K562 (cell line): ENCODE results near the gene KLHL18. TPM values are rescaled to one million over a fixed set of nuclear protein-coding genes. Genes with fewer than 3 reads are reported as not detected.

Source experiments
- ATAC-seq: fragments of 200-7000 bp; cut with Tn5 transposase; 3 replicates; pipeline ENCODE4 v1.9.1; 2020; ENCODE audit warnings: moderate library complexity
- BruUV-seq: library from RNA; stranded (reverse); fragments of 400-500 nt; replicated peaks from 2 replicates; lab custom pipeline; 2021; lab: Mats Ljungman, UMichigan
- CTCF ChIA-PET: fragments of 300-600 bp; formaldehyde crosslinking; extraction: SDS; loops from one replicate; lab custom pipeline; 2021; ENCODE audit warnings: low intra/inter-chr PET ratio; lab: Yijun Ruan, JAX
- POLR2A ChIA-PET: fragments of 300-600, 350-650 bp; sonication (Branson Sonifier 250); formaldehyde crosslinking; extraction: SDS; loops from one replicate; lab custom pipeline; 2021; ENCODE audit warnings: antibody characterized with exemption, inconsistent platforms; lab: Yijun Ruan, JAX
- DNase-seq, 4 experiments: peaks; one replicate each; pipeline versions ENCODE4 v3.0.0 to v3.0.0-alpha.2; 2011 to 2018; ENCODE audit warnings: low spot score in 3 of 4, mixed read lengths in 3 of 4; ENCODE audit errors: extremely low read depth in 1 of 4
- FAIRE-seq: peaks from 2 replicates; lab custom pipeline; 2011; peaks lifted over from hg19 to GRCh38; lab: Jason Lieb, UNC
- H2AFZ ChIP-seq: 2 replicates; pipeline ENCODE4 v1.6.0; 2011; ENCODE audit warnings: low read depth, low read length, control low read depth, inconsistent platforms
- H3K27ac ChIP-seq: fragments of 200-600 bp; 3 replicates; pipeline ENCODE4 v1.8.0; 2011; ENCODE audit warnings: low read depth, mild to moderate bottlenecking, control low read depth, inconsistent platforms, low read length, moderate library complexity, mixed read lengths; ENCODE audit errors: extremely low read depth
- H3K27me3 ChIP-seq, 2 experiments: fragments of 300-600 bp in 1 of 2; 2 replicates in 1 of 2; 3 replicates in 1 of 2; pipeline versions ENCODE4 v1.6.0 to v1.8.0; 2011; ENCODE audit warnings: inconsistent platforms in 2 of 2, low read length in 2 of 2, mild to moderate bottlenecking in 1 of 2, mixed read lengths in 1 of 2, moderate library complexity in 1 of 2; ENCODE audit not compliant: control insufficient read depth in 2 of 2, insufficient read depth in 2 of 2
- H3K36me3 ChIP-seq: fragments of 300-600 bp; 3 replicates; pipeline ENCODE4 v1.8.0; 2011; ENCODE audit warnings: mild to moderate bottlenecking, low read length, inconsistent platforms; ENCODE audit not compliant: control insufficient read depth, insufficient read depth
- H3K4me1 ChIP-seq, 2 experiments: fragments of 200-600 bp in 1 of 2; replicated peaks in 1 of 2; 2 replicates in 1 of 2; 3 replicates in 1 of 2; pipeline versions ENCODE4 v1.5.1 to v1.8.0; 2011; ENCODE audit warnings: inconsistent platforms in 2 of 2, low read length in 2 of 2, mild to moderate bottlenecking in 1 of 2, mixed read lengths in 1 of 2, moderate library complexity in 1 of 2; ENCODE audit not compliant: control insufficient read depth in 2 of 2, insufficient read depth in 2 of 2
- H3K4me2 ChIP-seq: 2 replicates; pipeline ENCODE4 v1.6.1; 2011; ENCODE audit warnings: low read length, control low read depth, inconsistent platforms, mixed read lengths; ENCODE audit not compliant: insufficient read depth
- H3K4me3 ChIP-seq: fragments of 200-600 bp; sonication (generic), shearing (Covaris generic); 2 replicates; pipeline ENCODE4 v1.5.1; 2016; ENCODE audit warnings: control low read depth, inconsistent platforms
- H3K79me2 ChIP-seq: fragments of 200-600 bp; 3 replicates; pipeline ENCODE4 v1.8.0; 2011; ENCODE audit warnings: low read length, inconsistent platforms; ENCODE audit not compliant: control insufficient read depth, insufficient read depth
- H3K9ac ChIP-seq, 2 experiments: 2 replicates each; pipeline versions ENCODE4 v1.6.0 to v1.6.1; 2011; ENCODE audit warnings: low read depth in 2 of 2, low read length in 2 of 2, control low read depth in 1 of 2, inconsistent platforms in 1 of 2, mild to moderate bottlenecking in 1 of 2, mixed read lengths in 1 of 2; ENCODE audit not compliant: insufficient read depth in 1 of 2
- H3K9me1 ChIP-seq: one replicate; pipeline ENCODE4 v1.6.0; 2011; ENCODE audit warnings: inconsistent platforms, mild to moderate bottlenecking, low read length, moderate library complexity; ENCODE audit not compliant: control insufficient read depth, insufficient read depth
- H3K9me3 ChIP-seq: replicated peaks from 2 replicates; pipeline ENCODE4 v1.5.1; 2011; ENCODE audit warnings: low read depth, low read length, inconsistent platforms; ENCODE audit not compliant: control insufficient read depth, insufficient read depth
- H4K20me1 ChIP-seq: replicated peaks from 2 replicates; pipeline ENCODE4 v1.6.1; 2011; ENCODE audit warnings: low read length, inconsistent platforms, mixed read lengths; ENCODE audit not compliant: control insufficient read depth, insufficient read depth
- ARID2 ChIP-seq: fragments of 450-650 bp; IDR thresholded peaks from 2 replicates; pipeline ENCODE4 v1.6.1; 2017; ENCODE audit warnings: antibody characterized with exemption, mild to moderate bottlenecking
- CXXC5 ChIP-seq: fragments of 250-450 bp; sonication (Bioruptor Pico); IDR thresholded peaks from 2 replicates; pipeline ENCODE4 v1.8.0; 2022; ENCODE audit warnings: inconsistent platforms, mild to moderate bottlenecking, moderate library complexity
- NELFE ChIP-seq: IDR thresholded peaks from 2 replicates; pipeline ENCODE4 v1.6.1; 2011; ENCODE audit warnings: mild to moderate bottlenecking; ENCODE audit not compliant: insufficient read depth, insufficient read length
- SPI1 ChIP-seq: IDR thresholded peaks from 2 replicates; pipeline ENCODE4 v1.6.1; 2011; ENCODE audit warnings: low read depth, low read length, control low read depth, borderline replicate concordance
- SRSF9 ChIP-seq: fragments of 200-400 bp; formaldehyde crosslinking; IDR thresholded peaks from 2 replicates; pipeline ENCODE4 v1.6.1; 2017; ENCODE audit warnings: low read depth, low read length, borderline replicate concordance
- WGBS: fragments of 100-300 bp; shearing (Covaris generic); methylation state at CpG from one replicate; pipeline ENCODE4 v1.1.6; 2016; ENCODE audit warnings: low coverage, mixed read lengths; ENCODE audit not compliant: insufficient coverage; ENCODE audit errors: missing lambda C conversion rate; 5-methylcytosine and 5-hydroxymethylcytosine counted together
- in situ Hi-C: fragments of 300-500 bp; cut with MboI; formaldehyde crosslinking; loops from 4 replicates; pipeline ENCODE4 v1.15.0; 2018; ENCODE audit warnings: inconsistent platforms, mixed read lengths
- intact Hi-C: fragments of 100-400 bp; cut with micrococcal nuclease; formaldehyde crosslinking; loops from 2 replicates; pipeline ENCODE4 v1.14.2; 2022
- polyA plus RNA-seq, 8 experiments: library from polyadenylated mRNA; depleted of rRNA in 4 of 8; stranded (reverse) in 5 of 8; unstranded in 3 of 8; fragments of >200 nt; fragmentation: Nextera tagmentation in 2 of 8; fragmentation: Illumina TruSeq in 1 of 8; extraction: Ambion mirVana in 2 of 8; extraction: Trizol in 1 of 8; gene quantifications; 2 replicates each; pipeline versions ENCODE4 v1.2.1 to v1.2.3, GENCODE V29; 2011 to 2014; ENCODE audit warnings: inconsistent platforms in 1 of 8, missing spikeins in 1 of 8
- total RNA-seq, 7 experiments: library from RNA; depleted of rRNA in 6 of 7; stranded (reverse); fragments of >200 nt in 6 of 7; fragmentation: Illumina TruSeq in 2 of 7; extraction: Trizol in 2 of 7; gene quantifications; 2 replicates each; pipeline versions ENCODE4 v1.2.1 to v1.2.3, GENCODE V29; 2011 to 2021; ENCODE audit warnings: low replicate concordance in 1 of 7

Gene KLHL18
- total and polyA plus RNA-seq, 9 of the 15 experiments (the other 6 are each of a cell fraction or from before 2014, with no cell fraction given): 26.7 to 97.5 (median 48.7) TPM

DNA sequence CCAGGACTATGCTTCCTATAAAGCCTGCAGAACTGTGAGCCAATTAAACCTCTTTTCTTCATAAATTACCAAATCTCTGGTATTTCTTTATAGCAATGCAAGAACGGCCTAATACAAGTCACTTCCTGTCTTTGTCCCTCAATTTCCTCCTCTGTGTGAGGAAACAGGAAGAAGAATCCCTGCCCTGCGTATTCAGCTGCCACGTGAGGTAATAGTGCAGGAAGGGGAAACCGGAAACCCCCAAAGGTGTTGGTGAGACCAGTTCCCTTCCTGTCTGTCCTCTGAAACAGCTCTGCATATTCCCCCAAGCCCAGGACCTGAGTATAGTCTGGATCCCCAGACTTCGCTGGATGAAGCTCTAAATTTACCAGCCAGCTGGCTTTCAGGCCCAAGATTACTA, 80.0 kb downstream of the KLHL18 start:
- DNase-seq (no peak), FAIRE-seq (no peak), ATAC-seq (no peak)
- no TSS peak for BruUV-seq
- H3K27ac ChIP-seq: no peak overlapping the region
- no peaks in the 10 kb centered on the region for H3K9me1 ChIP-seq
- no peak overlapping the region for H3K4me2 ChIP-seq
- no peak overlapping the region for H3K4me3 ChIP-seq
- TF ChIP-seq SPI1 (0 out of 2 replicates have a peak, but pooled peaks have one; percentile 14), ARID2 (no peak), SRSF9 (no peak), CXXC5 (CRISPR knock-in tag) (no peak), NELFE (no peak)
- TF ChIP-seq, all 486 proteins: peak for 1
- no peaks in the 10 kb centered on the region for H4K20me1 ChIP-seq
- no peaks in the 10 kb centered on the region for H3K4me1 ChIP-seq
- no peaks in the 10 kb centered on the region for H3K27me3 ChIP-seq
- intact Hi-C loops: loop anchor here (2.0 kb wide), 1 partner anchor 454 kb away; no protein-coding TSS in a partner anchor
- WGBS: 57% methylated on average over 5 of the region's 5 CpGs
- in situ Hi-C loops: no loop called here
- no peaks in the 10 kb centered on the region for H3K79me2 ChIP-seq
- H3K9ac ChIP-seq: no peak overlapping the region
- no peaks in the 10 kb centered on the region for H3K36me3 ChIP-seq
- H2AFZ ChIP-seq: peak overlapping the region; percentile 76
- ChIA-PET CTCF (no interaction called here), POLR2A (interaction anchor here (1.0 to 2.9 kb wide), 2 partner anchors 15 to 16 kb away, joined by 3 to 13 read pairs; no protein-coding TSS in a partner anchor)
- H3K9me3 ChIP-seq: peaks cover 6% of the 10 kb centered on the region
